Activated T-helper 17 cell treated with anti-CD3 and anti-CD28 coated beads, Interleukin-2, amount 50 U/mL, for 72 hours (primary cell): ENCODE measurements around the gene NUDT3. TPM values are rescaled to one million over a fixed set of nuclear protein-coding genes. Genes with fewer than 3 reads are reported as not detected.
"Not testable (repeated sequence)": the region's sequence is repeated elsewhere in the genome, so short reads cannot be mapped to it uniquely, and the experiment has no call there.

ENCODE experiments used
- ATAC-seq: fragments of 150-1000 bp; cut with Tn5 transposase; replicated peaks from 2 replicates; pipeline ENCODE4 v1.10.0; 2021; ENCODE audit warnings: mild to moderate bottlenecking, moderate library complexity
- H3K27ac Mint-ChIP-seq: one replicate; pipeline ENCODE4 v1.8.0; 2022; ENCODE audit warnings: mixed read lengths
- H3K27me3 Mint-ChIP-seq: one replicate; pipeline ENCODE4 v1.8.0; 2022; ENCODE audit warnings: mixed read lengths
- H3K36me3 Mint-ChIP-seq: one replicate; pipeline ENCODE4 v1.8.0; 2022; ENCODE audit warnings: low read depth, mild to moderate bottlenecking, mixed read lengths
- H3K4me1 Mint-ChIP-seq: one replicate; pipeline ENCODE4 v1.8.0; 2022; ENCODE audit warnings: mixed read lengths
- H3K4me3 Mint-ChIP-seq: one replicate; pipeline ENCODE4 v1.8.0; 2022; ENCODE audit warnings: mild to moderate bottlenecking, mixed read lengths
- H3K9me3 Mint-ChIP-seq: one replicate; pipeline ENCODE4 v1.8.0; 2022; ENCODE audit warnings: mixed read lengths
- total RNA-seq, 2 donors: library from RNA; stranded (reverse); gene quantifications; one replicate each; pipeline ENCODE4 v1.2.3, GENCODE V29; 2022

Gene NUDT3
- total RNA-seq, 2 donors from 2014 or later = 7.9 to 12.8 TPM

DNA sequence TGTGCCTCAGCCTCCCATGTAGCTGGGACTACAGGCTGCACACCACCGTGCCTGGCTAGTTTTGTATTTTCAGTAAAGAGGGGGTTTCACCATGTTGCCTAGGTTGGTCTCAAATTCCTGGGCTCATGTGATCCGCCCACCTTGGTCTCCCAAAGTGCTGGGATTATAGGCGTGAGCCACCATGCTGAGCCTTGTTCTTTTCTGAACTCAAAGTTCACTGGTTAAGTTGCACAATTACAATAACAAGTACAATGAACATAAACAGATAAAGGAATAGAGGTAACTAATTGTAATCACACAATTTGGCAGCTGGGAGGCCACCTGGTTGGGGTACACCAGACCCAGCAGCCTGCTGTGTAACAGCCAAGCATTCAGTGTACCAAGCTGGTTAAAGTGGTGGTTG lies 6.7 kb downstream of the NUDT3 start:
- no peak for ATAC-seq
- no peak overlapping the region for H3K27ac Mint-ChIP-seq
- H3K27me3 Mint-ChIP-seq = no peaks in the 10 kb centered on the region
- peaks cover 18% of the 10 kb centered on the region for H3K4me1 Mint-ChIP-seq
- H3K9me3 Mint-ChIP-seq = no peaks in the 10 kb centered on the region
- H3K36me3 Mint-ChIP-seq = peaks cover 4% of the 10 kb centered on the region
- H3K4me3 Mint-ChIP-seq = no peak overlapping the region

DNA sequence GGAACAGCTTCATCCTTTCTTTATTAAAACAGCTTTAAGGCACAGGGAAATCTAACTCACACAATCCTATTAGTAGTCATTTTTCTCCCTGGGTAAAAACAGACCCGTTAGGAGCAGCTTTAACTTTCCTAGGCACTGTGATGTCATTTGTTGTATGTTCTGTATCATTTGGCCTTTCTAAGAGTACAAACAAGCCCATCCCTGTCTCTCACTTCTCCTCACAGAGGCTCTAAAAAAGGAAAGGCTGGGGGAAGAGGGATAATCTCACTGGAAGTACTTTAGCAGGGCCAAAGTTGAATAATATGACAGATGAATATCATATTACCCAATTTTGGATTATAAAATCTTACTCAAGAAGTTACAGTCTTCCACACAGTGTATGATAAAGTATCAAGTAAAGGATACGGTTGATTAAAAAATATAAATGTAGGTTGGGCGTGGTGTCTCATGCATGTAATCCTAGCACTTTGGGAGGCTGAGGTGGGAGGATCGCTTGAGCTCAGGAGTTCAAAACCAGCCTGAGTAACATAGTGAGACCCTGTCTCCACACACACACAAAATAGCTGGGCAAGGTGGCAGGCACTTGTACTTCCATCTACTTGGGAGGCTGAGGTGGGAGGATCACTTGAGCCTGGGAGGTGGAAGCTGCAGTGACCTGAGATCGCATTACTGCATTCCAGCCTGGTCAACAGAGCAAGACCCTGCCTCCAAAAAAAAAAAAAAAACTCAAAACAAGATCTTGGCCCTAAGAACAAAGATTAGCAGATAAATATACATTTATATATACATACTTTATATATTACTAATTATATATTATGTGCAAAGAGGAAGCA lies 7.9 kb downstream of the NUDT3 start:
- no peak overlapping the region for H3K4me3 Mint-ChIP-seq

DNA sequence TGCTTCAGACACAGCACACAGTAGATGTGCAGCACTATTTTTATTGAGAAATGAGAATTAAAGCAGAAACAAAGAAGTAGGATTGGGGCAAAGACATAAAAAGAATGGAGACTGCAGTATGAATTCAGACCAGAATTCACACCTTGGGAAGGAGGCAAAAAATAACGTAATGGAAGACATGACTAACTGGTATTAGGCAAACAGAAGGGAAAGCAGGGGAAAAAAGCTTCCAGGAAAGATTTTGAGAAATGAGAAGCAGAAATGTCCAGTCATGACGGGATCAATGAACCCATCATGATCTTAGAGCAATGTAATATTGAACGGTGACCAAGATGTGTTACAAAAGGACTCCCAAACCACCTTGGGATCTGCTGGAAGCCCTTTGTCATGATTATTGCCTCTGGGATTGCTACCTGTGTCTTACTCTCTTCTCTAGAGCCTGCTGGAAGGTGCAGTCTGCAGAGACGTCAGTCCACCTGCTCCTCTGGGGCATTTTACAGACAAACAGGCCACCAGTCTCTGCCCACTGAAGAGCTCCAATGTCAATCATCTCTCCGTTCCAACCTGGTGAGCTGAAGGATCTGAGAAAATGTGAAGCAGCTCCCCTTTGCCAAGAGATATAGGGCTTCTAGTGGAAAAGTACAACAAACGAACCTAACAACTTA lies 8.7 kb downstream of the NUDT3 start:
- Mint-ChIP-seq H3K9me3 (no peaks in the 10 kb centered on the region), H3K4me3 (no peak overlapping the region), H3K36me3 (peaks cover 8% of the 10 kb centered on the region), H3K27me3 (no peaks in the 10 kb centered on the region), H3K27ac (no peak overlapping the region), H3K4me1 (peaks cover 18% of the 10 kb centered on the region)
- ATAC-seq = no peak

More for the DNA sequence above, 7.9 kb downstream of the NUDT3 start:
- Mint-ChIP-seq H3K9me3 (no peaks in the 10 kb centered on the region), H3K4me1 (peaks cover 22% of the 10 kb centered on the region), H3K36me3 (peaks cover 8% of the 10 kb centered on the region), H3K27ac (no peak overlapping the region), H3K27me3 (no peaks in the 10 kb centered on the region)
- ATAC-seq = no peak

DNA sequence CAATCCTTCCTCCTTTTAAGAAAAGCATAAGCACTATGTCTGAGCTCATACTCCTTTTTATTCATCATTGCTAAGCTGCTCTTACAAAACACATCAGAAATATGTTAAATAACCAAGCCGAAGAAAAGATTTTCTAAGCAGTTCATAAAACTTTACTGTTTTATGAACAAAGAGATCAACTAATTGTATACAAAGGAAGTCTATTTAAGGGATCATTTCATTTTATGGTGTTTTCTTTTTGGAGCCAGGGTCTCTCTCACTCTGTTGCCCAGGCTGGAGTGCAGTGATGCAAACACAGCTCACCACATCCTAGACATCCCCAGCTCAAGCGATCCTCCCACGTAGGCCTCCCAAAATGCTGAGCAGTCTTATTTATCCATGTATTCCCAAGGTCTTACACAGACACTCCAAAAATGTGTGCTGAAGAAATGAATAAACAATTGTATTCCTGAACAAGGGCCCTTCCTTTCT lies 9.3 kb downstream of the NUDT3 start:
- Mint-ChIP-seq H3K4me1 (peaks cover 18% of the 10 kb centered on the region), H3K36me3 (peaks cover 8% of the 10 kb centered on the region), H3K27ac (no peak overlapping the region), H3K9me3 (no peaks in the 10 kb centered on the region), H3K27me3 (no peaks in the 10 kb centered on the region), H3K4me3 (no peak overlapping the region)
- no peak for ATAC-seq

DNA sequence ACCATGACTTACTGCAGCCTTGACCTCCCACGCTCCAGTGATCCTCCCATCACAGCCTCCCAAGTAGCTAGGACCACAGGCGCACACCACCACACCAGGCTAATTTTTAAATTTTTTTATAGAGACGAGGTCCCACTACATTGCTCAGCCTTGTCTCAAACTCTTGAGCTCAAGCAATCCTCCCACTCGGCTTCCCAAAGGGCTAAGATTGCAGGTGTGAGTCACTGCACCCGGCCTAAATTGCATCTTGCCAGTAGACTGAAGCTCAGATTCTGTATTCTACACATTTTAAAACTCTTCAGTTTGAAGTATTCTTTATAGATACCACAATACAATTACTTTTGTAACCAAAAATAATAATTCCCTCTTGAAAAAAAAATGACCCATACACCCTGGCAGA lies 11.4 kb downstream of the NUDT3 start:
- Mint-ChIP-seq H3K36me3 (peaks cover 8% of the 10 kb centered on the region), H3K4me3 (no peak overlapping the region), H3K9me3 (no peaks in the 10 kb centered on the region), H3K27me3 (no peaks in the 10 kb centered on the region), H3K4me1 (peaks cover 18% of the 10 kb centered on the region), H3K27ac (no peak overlapping the region)
- no peak for ATAC-seq

DNA sequence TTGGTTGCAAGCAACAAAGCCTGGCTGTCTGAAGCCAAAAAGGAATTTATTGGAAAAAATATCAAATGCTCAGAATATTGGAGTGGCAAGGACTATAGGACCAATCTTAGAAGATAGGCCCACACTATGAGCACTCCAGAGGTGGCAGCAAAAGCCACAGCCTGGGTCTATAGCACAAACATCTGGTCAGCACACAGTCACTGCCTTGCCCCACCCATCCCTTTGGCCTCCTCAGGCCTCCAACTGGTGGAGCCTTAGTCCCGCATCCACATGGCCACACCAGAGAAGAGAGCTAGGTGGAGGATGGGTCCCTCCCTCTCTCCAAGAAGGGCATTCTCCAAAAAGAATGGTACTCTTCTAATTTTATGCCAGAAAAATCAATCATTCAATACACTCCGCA lies 14.0 kb downstream of the NUDT3 start:
- Mint-ChIP-seq H3K4me1 (peaks cover 15% of the 10 kb centered on the region), H3K4me3 (no peak overlapping the region), H3K27me3 (no peaks in the 10 kb centered on the region), H3K27ac (no peak overlapping the region), H3K36me3 (peaks cover 8% of the 10 kb centered on the region), H3K9me3 (no peaks in the 10 kb centered on the region)
- no peak for ATAC-seq

DNA sequence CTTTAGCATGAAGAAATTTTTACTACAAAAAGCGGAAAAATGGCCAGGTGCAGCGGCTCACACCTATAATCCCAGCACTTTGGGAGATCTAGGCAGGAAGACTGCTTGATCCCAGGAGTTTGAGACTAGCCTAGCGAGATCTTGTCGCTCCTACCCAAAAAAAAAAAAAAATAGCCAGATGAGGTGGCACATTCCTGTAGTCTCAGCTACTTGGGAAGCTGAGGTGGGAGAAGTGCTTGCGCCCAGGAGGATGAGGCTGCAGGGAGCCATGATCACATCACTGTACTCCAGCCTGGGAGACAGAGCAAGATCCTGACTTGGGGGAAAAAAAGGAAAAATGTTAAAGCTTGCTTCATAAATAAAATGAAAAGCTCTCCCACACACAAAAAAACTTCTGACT lies 14.5 kb downstream of the NUDT3 start:
- Mint-ChIP-seq H3K36me3 (peaks cover 8% of the 10 kb centered on the region), H3K9me3 (no peaks in the 10 kb centered on the region), H3K27me3 (no peaks in the 10 kb centered on the region), H3K4me3 (no peak overlapping the region), H3K27ac (no peak overlapping the region), H3K4me1 (peaks cover 14% of the 10 kb centered on the region)
- ATAC-seq = no peak

DNA sequence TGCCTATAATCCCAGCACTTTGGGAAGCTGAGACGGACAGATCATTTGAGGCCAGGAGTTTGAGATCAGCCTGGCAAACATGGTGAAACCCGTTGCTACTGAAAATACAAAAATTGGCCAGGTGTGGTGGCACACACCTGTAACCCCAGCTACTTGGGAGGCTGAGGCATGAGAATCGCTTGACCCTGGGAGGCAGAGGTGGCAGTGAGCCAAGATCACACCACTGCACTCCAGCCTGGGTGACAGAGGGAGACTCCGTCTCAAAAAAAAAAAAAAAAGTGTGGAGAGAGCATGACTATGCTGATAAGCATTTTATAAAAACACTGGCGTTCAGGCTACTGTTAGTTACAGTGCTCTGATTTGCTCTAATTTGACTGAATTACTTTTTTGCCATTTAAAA lies 14.9 kb downstream of the NUDT3 start:
- not testable (repeated sequence) for H3K4me3 Mint-ChIP-seq, H3K27me3 Mint-ChIP-seq, H3K27ac Mint-ChIP-seq, ATAC-seq, H3K9me3 Mint-ChIP-seq, H3K36me3 Mint-ChIP-seq
- H3K4me1 Mint-ChIP-seq = peaks cover 14% of the 10 kb centered on the region

DNA sequence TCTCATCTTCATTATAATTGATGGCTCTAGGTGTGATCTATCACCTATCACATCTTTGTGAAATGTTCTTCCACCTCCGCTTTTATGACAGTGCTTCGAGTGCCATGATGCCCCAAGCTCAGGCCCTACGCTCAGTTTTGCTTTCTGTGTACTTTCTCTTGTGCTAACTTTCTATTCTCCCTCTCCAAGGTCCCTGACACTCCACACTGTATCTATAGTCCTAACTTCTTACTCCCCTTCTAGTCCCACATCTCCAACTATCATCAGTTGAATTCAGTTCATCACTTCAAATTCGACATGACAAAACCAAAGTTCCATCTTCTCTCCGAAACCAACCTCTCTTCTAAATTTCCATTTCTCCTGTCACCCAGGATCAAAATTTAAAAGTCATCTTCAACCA lies 16.6 kb downstream of the NUDT3 start:
- Mint-ChIP-seq H3K4me3 (no peak overlapping the region), H3K36me3 (peaks cover 4% of the 10 kb centered on the region), H3K9me3 (no peaks in the 10 kb centered on the region)

DNA sequence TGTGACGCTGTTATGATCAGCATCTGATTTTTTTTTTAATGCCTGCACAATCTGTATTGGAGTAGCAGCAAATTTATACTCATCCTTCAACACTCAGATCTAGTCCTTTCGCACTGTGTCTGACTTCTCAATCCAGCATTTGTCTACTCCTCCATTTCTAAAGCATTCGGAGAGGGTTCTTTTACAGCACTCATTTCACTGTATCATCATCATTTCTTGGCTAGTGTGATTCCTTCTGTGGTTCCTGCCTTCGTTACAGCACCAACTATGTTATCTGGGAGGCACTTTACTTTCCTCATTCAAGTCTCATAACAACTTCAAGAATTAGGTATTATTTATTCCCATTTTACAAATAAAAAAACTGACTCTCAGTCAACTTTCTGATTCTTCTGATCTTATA lies 18.0 kb downstream of the NUDT3 start:
- no peak for ATAC-seq
- H3K36me3 Mint-ChIP-seq = peaks cover 6% of the 10 kb centered on the region
- no peaks in the 10 kb centered on the region for H3K9me3 Mint-ChIP-seq

More for the DNA sequence above, 16.6 kb downstream of the NUDT3 start:
- Mint-ChIP-seq H3K27ac (no peak overlapping the region), H3K4me1 (peaks cover 9% of the 10 kb centered on the region), H3K27me3 (no peaks in the 10 kb centered on the region)
- ATAC-seq = no peak

DNA sequence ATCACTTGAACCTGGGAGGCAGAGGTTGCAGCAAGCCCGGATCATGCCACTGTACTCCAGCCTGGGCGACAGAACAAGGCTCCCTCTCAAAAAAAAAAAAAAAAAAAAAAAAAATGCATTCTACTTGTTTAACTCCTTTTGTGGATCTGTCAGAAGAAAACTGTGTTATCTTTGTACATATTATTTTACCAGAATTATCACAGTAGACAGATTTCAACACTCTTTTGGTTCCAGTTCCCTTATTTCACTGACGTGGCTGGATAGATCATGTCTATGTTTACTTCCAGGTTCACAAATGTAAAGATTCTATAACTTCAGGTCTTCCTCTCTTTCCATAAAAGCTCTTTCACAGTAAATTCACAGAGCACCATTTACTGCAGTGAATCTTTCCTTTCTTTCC lies 18.4 kb downstream of the NUDT3 start:
- Mint-ChIP-seq H3K9me3 (no peaks in the 10 kb centered on the region), H3K36me3 (peaks cover 6% of the 10 kb centered on the region), H3K4me1 (peaks cover 5% of the 10 kb centered on the region), H3K27ac (no peak overlapping the region), H3K4me3 (no peak overlapping the region), H3K27me3 (no peaks in the 10 kb centered on the region)
- ATAC-seq = no peak

More for the DNA sequence above, 18.0 kb downstream of the NUDT3 start:
- Mint-ChIP-seq H3K4me3 (no peak overlapping the region), H3K4me1 (peaks cover 5% of the 10 kb centered on the region), H3K27me3 (no peaks in the 10 kb centered on the region), H3K27ac (no peak overlapping the region)

DNA sequence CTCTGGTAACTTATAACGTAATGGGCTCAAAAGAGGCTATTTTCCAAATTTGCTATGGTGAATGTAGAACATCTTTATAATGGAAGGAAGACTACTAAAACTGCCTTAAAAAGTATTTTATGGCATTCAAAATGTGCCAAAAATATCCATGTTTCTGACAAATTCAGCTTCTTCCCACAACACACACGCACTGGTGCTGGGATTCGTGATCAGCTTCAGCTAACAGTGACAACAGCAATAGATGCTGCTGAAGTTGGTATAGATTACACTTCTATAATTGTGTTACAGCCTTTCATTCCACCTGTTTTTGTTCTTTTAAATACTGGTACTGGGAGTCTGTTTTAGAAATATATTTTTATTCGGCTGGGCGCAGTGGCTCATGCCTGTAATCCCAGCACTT lies 19.0 kb downstream of the NUDT3 start:
- H3K36me3 Mint-ChIP-seq = peaks cover 6% of the 10 kb centered on the region
- H3K9me3 Mint-ChIP-seq = no peaks in the 10 kb centered on the region
- no peak for ATAC-seq
- no peak overlapping the region for H3K4me3 Mint-ChIP-seq
- H3K27me3 Mint-ChIP-seq = no peaks in the 10 kb centered on the region
- H3K4me1 Mint-ChIP-seq = no peaks in the 10 kb centered on the region
- H3K27ac Mint-ChIP-seq = no peak overlapping the region

DNA sequence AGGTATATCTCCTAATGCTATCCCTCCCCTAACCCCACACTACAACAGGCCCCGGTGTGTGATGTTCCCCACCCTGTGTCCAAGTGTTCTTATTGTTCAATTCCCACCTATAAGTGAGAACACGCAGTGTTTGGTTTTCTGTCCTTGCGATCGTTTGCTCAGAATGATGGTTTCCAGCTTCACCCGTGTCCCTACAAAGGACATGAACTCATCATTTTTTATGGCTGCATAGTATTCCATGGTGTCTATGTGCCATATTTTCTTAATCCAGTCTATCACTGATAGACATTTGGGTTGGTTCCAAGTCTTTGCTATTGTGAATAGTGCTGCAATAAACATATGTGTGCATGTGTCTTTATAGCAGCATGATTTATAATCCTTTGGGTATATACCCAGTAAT lies 20.6 kb downstream of the NUDT3 start:
- H3K9me3 Mint-ChIP-seq, ATAC-seq, H3K27me3 Mint-ChIP-seq, H3K4me1 Mint-ChIP-seq, H3K36me3 Mint-ChIP-seq, H3K4me3 Mint-ChIP-seq, H3K27ac Mint-ChIP-seq: not testable (repeated sequence)

DNA sequence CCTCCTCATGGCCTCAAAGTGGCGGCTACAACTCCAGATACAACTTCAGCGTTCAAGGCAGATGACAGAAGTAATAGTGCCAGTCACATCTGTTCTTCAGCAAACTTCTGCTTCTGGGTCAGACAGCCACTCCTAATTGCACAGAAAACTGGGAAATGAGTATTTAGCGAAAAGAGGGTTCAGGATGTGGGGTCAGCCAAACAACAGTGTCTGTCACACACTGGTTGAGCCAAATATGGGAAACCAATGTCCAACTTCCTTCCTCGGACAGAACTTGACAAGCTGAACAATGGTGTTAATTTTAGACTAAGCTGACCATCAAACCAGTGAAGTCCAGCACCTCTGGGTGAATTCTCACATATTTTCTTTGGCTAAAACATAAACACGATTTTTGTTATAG lies 22.1 kb downstream of the NUDT3 start:
- H3K4me1 Mint-ChIP-seq = peaks cover 6% of the 10 kb centered on the region
- no peak overlapping the region for H3K4me3 Mint-ChIP-seq
- no peaks in the 10 kb centered on the region for H3K27me3 Mint-ChIP-seq
- H3K27ac Mint-ChIP-seq = no peak overlapping the region
- H3K9me3 Mint-ChIP-seq = no peaks in the 10 kb centered on the region
- peaks cover 6% of the 10 kb centered on the region for H3K36me3 Mint-ChIP-seq
- ATAC-seq = no peak

DNA sequence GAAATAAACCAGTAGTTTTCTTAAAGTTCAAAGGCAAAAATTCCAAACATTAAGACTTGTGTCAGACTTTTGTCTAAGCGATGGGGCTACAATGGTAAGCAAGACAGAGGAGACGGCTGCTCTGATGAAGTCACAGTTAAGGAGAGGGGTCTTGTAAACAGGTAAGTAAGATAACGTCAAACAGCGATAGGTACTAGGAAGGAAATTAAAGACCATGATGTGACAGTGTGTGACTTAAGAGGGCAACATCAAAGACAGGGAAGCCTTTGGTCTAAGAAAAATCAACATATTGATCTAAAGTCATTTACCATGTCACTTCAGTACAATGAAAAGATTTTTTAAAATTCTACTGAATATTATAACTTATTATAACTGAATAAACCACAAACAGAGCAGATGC lies 23.1 kb downstream of the NUDT3 start:
- Mint-ChIP-seq H3K27ac (no peak overlapping the region), H3K27me3 (no peaks in the 10 kb centered on the region), H3K4me1 (peaks cover 6% of the 10 kb centered on the region), H3K36me3 (peaks cover 6% of the 10 kb centered on the region), H3K4me3 (no peak overlapping the region), H3K9me3 (no peaks in the 10 kb centered on the region)
- ATAC-seq = no peak
